CD4-positive, alpha-beta memory T cell (primary cell): ENCODE measurements around the gene CCDC186. TPM values are rescaled to one million over a fixed set of nuclear protein-coding genes. Genes with fewer than 3 reads are reported as not detected.

Experiments
- CTCF ChIA-PET: fragments of 350-600 bp; sonication (Branson Sonifier 250); formaldehyde crosslinking; loops from one replicate; lab custom pipeline; 2021; ENCODE audit warnings: inconsistent platforms; ENCODE audit not compliant: partially characterized antibody; lab: Charles Lee
- POLR2A ChIA-PET: fragments of 350-600 bp; sonication (Branson Sonifier 250); formaldehyde crosslinking; loops from one replicate; lab custom pipeline; 2021; ENCODE audit not compliant: partially characterized antibody; lab: Charles Lee
- DNase-seq, 5 donors: peaks; one replicate each; pipeline versions ENCODE4 v3.0.0 to v3.0.0-alpha.2; 2020 to 2022; ENCODE audit warnings: mixed read lengths in 1 of 5
- H3K27ac ChIP-seq: one replicate; pipeline ENCODE4 v1.7.0; 2013; ENCODE audit warnings: low read depth, low read length
- H3K27me3 ChIP-seq: 2 replicates; pipeline ENCODE4 v1.7.0; 2013; ENCODE audit warnings: mild to moderate bottlenecking, low read length, moderate library complexity; ENCODE audit not compliant: insufficient read depth
- H3K36me3 ChIP-seq: 2 replicates; pipeline ENCODE4 v1.7.0; 2013; ENCODE audit warnings: mild to moderate bottlenecking, low read length, moderate library complexity; ENCODE audit not compliant: insufficient read depth
- H3K4me1 ChIP-seq: 2 replicates; pipeline ENCODE4 v1.7.0; 2013; ENCODE audit warnings: mild to moderate bottlenecking, low read length, moderate library complexity; ENCODE audit not compliant: insufficient read depth
- H3K4me3 ChIP-seq, 2 donors: one replicate each; pipeline ENCODE4 v1.7.0; 2013; ENCODE audit warnings: low read length in 2 of 2, mild to moderate bottlenecking in 1 of 2
- H3K9me3 ChIP-seq, 2 donors: one replicate each; pipeline ENCODE4 v1.7.0; 2013; ENCODE audit warnings: low read length in 2 of 2, control low read depth in 1 of 2; ENCODE audit not compliant: control insufficient read depth in 1 of 2
- H3K27ac Mint-ChIP-seq, 7 donors: one replicate each; pipeline ENCODE4 v1.8.0; 2020 to 2021; ENCODE audit warnings: mixed read lengths in 7 of 7, mild to moderate bottlenecking in 6 of 7, inconsistent platforms in 3 of 7, moderate library complexity in 3 of 7
- H3K27me3 Mint-ChIP-seq, 2 donors: one replicate each; pipeline ENCODE4 v1.8.0; 2020 to 2021; ENCODE audit warnings: mixed read lengths in 2 of 2
- H3K36me3 Mint-ChIP-seq, 2 donors: one replicate each; pipeline ENCODE4 v1.8.0; 2020 to 2021; ENCODE audit warnings: mixed read lengths in 2 of 2, inconsistent platforms in 1 of 2, mild to moderate bottlenecking in 1 of 2
- H3K4me1 Mint-ChIP-seq, 4 donors: one replicate each; pipeline ENCODE4 v1.8.0; 2020 to 2021; ENCODE audit warnings: mixed read lengths in 4 of 4, mild to moderate bottlenecking in 1 of 4
- H3K4me3 Mint-ChIP-seq, 8 donors: one replicate each; pipeline ENCODE4 v1.8.0; 2020 to 2021; ENCODE audit warnings: mixed read lengths in 8 of 8, mild to moderate bottlenecking in 7 of 8, moderate library complexity in 6 of 8, inconsistent platforms in 3 of 8
- H3K9me3 Mint-ChIP-seq, 8 donors: one replicate each; pipeline ENCODE4 v1.8.0; 2020 to 2021; ENCODE audit warnings: mixed read lengths in 8 of 8, mild to moderate bottlenecking in 5 of 8, inconsistent platforms in 3 of 8, moderate library complexity in 1 of 8
- intact Hi-C: fragments of 100-400 bp; cut with micrococcal nuclease; formaldehyde crosslinking; loops from one replicate; pipeline ENCODE4 v1.15.1; 2023
- polyA plus RNA-seq, 2 donors: library from polyadenylated mRNA; unstranded; fragments of 300-500 nt; fragmentation: Illumina TruSeq; gene quantifications; one replicate each; pipeline ENCODE4 v1.2.3, GENCODE V29; 2021
- total RNA-seq, 2 experiments: library from RNA; stranded (reverse); gene quantifications; one replicate each; pipeline ENCODE4 v1.2.3, GENCODE V29; 2021

CCDC186 gene
- total and polyA plus RNA-seq, 4 experiments from 2014 or later: 20.8 to 43.3 (median 31.4) TPM

- no peaks in the 10 kb centered on the region for H3K4me1 ChIP-seq
- Mint-ChIP-seq H3K27me3 (no peaks in the 10 kb centered on the region), H3K36me3 (peaks cover 71 to 74% of the 10 kb centered on the region in 2 donors), H3K27ac (no peak overlapping the region), H3K9me3 (no peaks in the 10 kb centered on the region), H3K4me1 (no peaks in the 10 kb centered on the region), H3K4me3 (no peak overlapping the region)
- peaks cover 48% of the 10 kb centered on the region for H3K36me3 ChIP-seq
- H3K27me3 ChIP-seq: no peaks in the 10 kb centered on the region
- no peak overlapping the region for H3K27ac ChIP-seq
- H3K9me3 ChIP-seq: no peaks in the 10 kb centered on the region
- ChIA-PET CTCF (no interaction called here), POLR2A (no interaction called here)
- DNase-seq: no peak
- intact Hi-C loops: no loop called here
- H3K4me3 ChIP-seq: no peak overlapping the region
These were observed 42.9 kb downstream of the CCDC186 start for GRCh38 chr10:114131094-114131493.

GRCh38 chr10:114121031-114121430, 53.0 kb downstream of the CCDC186 start:
- H3K4me1 ChIP-seq: no peaks in the 10 kb centered on the region
- Mint-ChIP-seq H3K4me1 (no peaks in the 10 kb centered on the region), H3K9me3 (peaks cover 0 to 3% (median 0%) of the 10 kb centered on the region in 8 donors), H3K4me3 (no peak overlapping the region), H3K36me3 (peaks cover 15 to 25% of the 10 kb centered on the region in 2 donors), H3K27me3 (no peaks in the 10 kb centered on the region), H3K27ac (no peak overlapping the region)
- H3K27me3 ChIP-seq: no peaks in the 10 kb centered on the region
- ChIA-PET POLR2A (no interaction called here), CTCF (interaction anchor here (0.6 kb wide), 1 partner anchor 323 kb away, joined by 3 read pairs; no protein-coding TSS in a partner anchor)
- no peak overlapping the region for H3K4me3 ChIP-seq
- H3K27ac ChIP-seq: no peak overlapping the region
- DNase-seq: no peak
- peaks cover 13% of the 10 kb centered on the region for H3K36me3 ChIP-seq
- H3K9me3 ChIP-seq: no peaks in the 10 kb centered on the region
- intact Hi-C loops: no loop called here

DNA sequence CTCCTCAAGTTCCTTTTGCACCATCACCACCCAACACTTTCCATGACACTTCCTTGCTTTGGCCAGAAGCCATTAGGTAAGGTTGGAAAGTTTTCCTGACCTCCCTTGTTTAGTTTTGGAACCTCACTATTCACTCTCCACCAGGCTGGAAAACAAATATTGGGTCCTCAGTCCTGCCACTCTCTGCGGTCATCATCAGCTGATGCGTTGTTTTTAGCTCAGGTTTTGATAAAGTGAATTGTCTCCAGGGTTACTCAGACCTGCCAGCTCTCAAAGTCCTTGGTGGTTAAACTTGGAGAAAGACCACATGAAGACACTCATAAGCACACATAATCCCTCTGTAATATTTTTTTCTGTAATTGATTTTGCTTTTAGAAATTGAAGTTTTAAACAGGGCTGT, 55.5 kb downstream of the CCDC186 start:
- Mint-ChIP-seq H3K27me3 (peaks cover 0 to 2% of the 10 kb centered on the region in 2 donors), H3K9me3 (peaks cover 0 to 3% (median 0%) of the 10 kb centered on the region in 8 donors), H3K4me3 (no peak overlapping the region), H3K27ac (no peak overlapping the region), H3K36me3 (peaks cover 5 to 6% of the 10 kb centered on the region in 2 donors), H3K4me1 (no peaks in the 10 kb centered on the region)
- POLR2A ChIA-PET: no interaction called here
- CTCF ChIA-PET: no interaction called here
- no peaks in the 10 kb centered on the region for H3K27me3 ChIP-seq
- DNase-seq: no peak
- H3K9me3 ChIP-seq: no peaks in the 10 kb centered on the region
- no peaks in the 10 kb centered on the region for H3K4me1 ChIP-seq
- intact Hi-C loops: no loop called here
- no peak overlapping the region for H3K27ac ChIP-seq
- no peaks in the 10 kb centered on the region for H3K36me3 ChIP-seq
- H3K4me3 ChIP-seq: no peak overlapping the region

- no peak overlapping the region for H3K27ac Mint-ChIP-seq
- Histone ChIP-seq H3K36me3 (no peaks in the 10 kb centered on the region), H3K9me3 (no peaks in the 10 kb centered on the region), H3K27me3 (no peaks in the 10 kb centered on the region), H3K4me3 (no peak overlapping the region), H3K4me1 (no peaks in the 10 kb centered on the region), H3K27ac (no peak overlapping the region)
- no peak overlapping the region for H3K4me3 Mint-ChIP-seq
- H3K27me3 Mint-ChIP-seq: peaks cover 2% of the 10 kb centered on the region in 2 donors
- no peak for DNase-seq
- peaks cover 0 to 3% (median 0%) of the 10 kb centered on the region in 8 donors for H3K9me3 Mint-ChIP-seq
- H3K4me1 Mint-ChIP-seq: no peaks in the 10 kb centered on the region
- POLR2A ChIA-PET: no interaction called here
- H3K36me3 Mint-ChIP-seq: peaks cover 4 to 5% of the 10 kb centered on the region in 2 donors
- CTCF ChIA-PET: no interaction called here
- intact Hi-C loops: no loop called here
These were observed 56.3 kb downstream of the CCDC186 start for GRCh38 chr10:114117728-114118127.

- H3K9me3 Mint-ChIP-seq: peaks cover 0 to 3% (median 0%) of the 10 kb centered on the region in 8 donors
- Histone ChIP-seq H3K27ac (no peak overlapping the region), H3K36me3 (no peaks in the 10 kb centered on the region), H3K9me3 (no peaks in the 10 kb centered on the region), H3K4me1 (no peaks in the 10 kb centered on the region), H3K27me3 (no peaks in the 10 kb centered on the region), H3K4me3 (no peak overlapping the region)
- no peak overlapping the region for H3K4me3 Mint-ChIP-seq
- no peaks in the 10 kb centered on the region for H3K36me3 Mint-ChIP-seq
- peaks cover 2 to 3% of the 10 kb centered on the region in 2 donors for H3K27me3 Mint-ChIP-seq
- ChIA-PET POLR2A (no interaction called here), CTCF (interaction anchor here (1.7 to 4.1 kb wide), 3 partner anchors 11 to 317 kb away, joined by 4 to 20 read pairs (median 9); no protein-coding TSS in a partner anchor)
- DNase-seq: no peak
- H3K4me1 Mint-ChIP-seq: no peaks in the 10 kb centered on the region
- intact Hi-C loops: no loop called here
- H3K27ac Mint-ChIP-seq: no peak overlapping the region
These were observed 58.1 kb downstream of the CCDC186 start for GRCh38 chr10:114115661-114116445.

- no peak overlapping the region for H3K4me3 ChIP-seq
- H3K27me3 Mint-ChIP-seq: peaks cover 4 to 5% of the 10 kb centered on the region in 2 donors
- DNase-seq: no peak
- H3K9me3 Mint-ChIP-seq: no peaks in the 10 kb centered on the region
- H3K9me3 ChIP-seq: no peaks in the 10 kb centered on the region
- no peaks in the 10 kb centered on the region for H3K4me1 ChIP-seq
- CTCF ChIA-PET: interaction anchor here (0.9 to 2.1 kb wide), 4 partner anchors 8 to 405 kb away, joined by 3 to 6 read pairs (median 4); no protein-coding TSS in a partner anchor
- H3K27ac ChIP-seq: no peak overlapping the region
- H3K27me3 ChIP-seq: no peaks in the 10 kb centered on the region
- H3K4me1 Mint-ChIP-seq: no peaks in the 10 kb centered on the region
- intact Hi-C loops: no loop called here
- H3K36me3 Mint-ChIP-seq: no peaks in the 10 kb centered on the region
- no peak overlapping the region for H3K27ac Mint-ChIP-seq
- no peak overlapping the region for H3K4me3 Mint-ChIP-seq
- POLR2A ChIA-PET: no interaction called here
- H3K36me3 ChIP-seq: no peaks in the 10 kb centered on the region
These were observed 63.6 kb downstream of the CCDC186 start for GRCh38 chr10:114110174-114110972.

- H3K36me3 ChIP-seq: no peaks in the 10 kb centered on the region
- H3K27ac ChIP-seq: no peak overlapping the region
- CTCF ChIA-PET: interaction anchor here (1.0 to 9.3 kb wide), 11 partner anchors 12 to 401 kb away, joined by 3 to 129 read pairs (median 5); no protein-coding TSS in a partner anchor
- Mint-ChIP-seq H3K36me3 (no peaks in the 10 kb centered on the region), H3K27me3 (peaks cover 19 to 27% of the 10 kb centered on the region in 2 donors), H3K4me3 (peak overlapping the region in 2 of 8 donors; percentile 38 to 48), H3K4me1 (peaks cover 20 to 31% (median 23%) of the 10 kb centered on the region in 4 donors), H3K9me3 (no peaks in the 10 kb centered on the region), H3K27ac (no peak overlapping the region)
- peaks cover 15% of the 10 kb centered on the region for H3K4me1 ChIP-seq
- no peak overlapping the region for H3K4me3 ChIP-seq
- POLR2A ChIA-PET: no interaction called here
- peak in 4 of 5 donors; percentile 26 to 41 (median 33) for DNase-seq
- peaks cover 12% of the 10 kb centered on the region for H3K27me3 ChIP-seq
- H3K9me3 ChIP-seq: no peaks in the 10 kb centered on the region
- intact Hi-C loops: loop anchor here (1.0 to 5.0 kb wide), 3 partner anchors 231 to 424 kb away; partner anchors contain the start of gene CASP7
These were observed 70.7 kb downstream of the CCDC186 start for GRCh38 chr10:114103284-114103683.
